Measurements from ENCODE around the gene CSRNP3. TPM values are rescaled to one million over a fixed set of nuclear protein-coding genes. Genes with fewer than 3 reads are reported as not detected.
"Not testable (repeated sequence)": the region's sequence is repeated elsewhere in the genome, so short reads cannot be mapped to it uniquely, and the experiment has no call there.

Gene CSRNP3
- total RNA-seq, 1 donor from 2014 or later = 0.99 TPM

GRCh38 chr2:165587335-165587938, 117.9 kb downstream of the CSRNP3 start:
- DNase-seq (ENCODE audit: low read depth in 2 of 2) = no peak

- DNase-seq (ENCODE audit: low read depth in 2 of 2) = not testable (repeated sequence)
Measured at GRCh38 chr2:165590999-165591398, 121.5 kb downstream of the CSRNP3 start.

GRCh38 chr2:165593081-165593480, 123.6 kb downstream of the CSRNP3 start:
- DNase-seq (ENCODE audit: low read depth in 2 of 2) = no peak

- DNase-seq (ENCODE audit: low read depth in 2 of 2) = no peak
Measured at GRCh38 chr2:165594231-165594934, 124.9 kb downstream of the CSRNP3 start.

GRCh38 chr2:165594935-165595255, 125.4 kb downstream of the CSRNP3 start:
- no peak for DNase-seq (ENCODE audit: low read depth in 2 of 2)

- DNase-seq (ENCODE audit: low read depth in 2 of 2) = no peak
Measured at GRCh38 chr2:165596788-165597187, 127.3 kb downstream of the CSRNP3 start.

- DNase-seq (ENCODE audit: low read depth in 2 of 2) = no peak
Measured at GRCh38 chr2:165601065-165601830, 131.8 kb downstream of the CSRNP3 start.

- DNase-seq (ENCODE audit: low read depth in 2 of 2) = no peak
Measured at GRCh38 chr2:165601928-165602521, 132.5 kb downstream of the CSRNP3 start.

- DNase-seq (ENCODE audit: low read depth in 2 of 2) = no peak
Measured at GRCh38 chr2:165609672-165610071, 140.2 kb downstream of the CSRNP3 start.

- no peak for DNase-seq (ENCODE audit: low read depth in 2 of 2)
Measured at GRCh38 chr2:165610591-165611029, 141.1 kb downstream of the CSRNP3 start.

- no peak for DNase-seq (ENCODE audit: low read depth in 2 of 2)
Measured at GRCh38 chr2:165617741-165618481, 148.4 kb downstream of the CSRNP3 start.

- no peak for DNase-seq (ENCODE audit: low read depth in 2 of 2)
Measured at GRCh38 chr2:165618806-165619205, 149.3 kb downstream of the CSRNP3 start.

- peak; percentile 3 to 57 for DNase-seq (ENCODE audit: low read depth in 2 of 2)
Measured at GRCh38 chr2:165621086-165621560, 151.6 kb downstream of the CSRNP3 start.

- no peak for DNase-seq (ENCODE audit: low read depth in 2 of 2)
Measured at GRCh38 chr2:165623161-165623560, 153.7 kb downstream of the CSRNP3 start.

GRCh38 chr2:165623783-165624469, 154.4 kb downstream of the CSRNP3 start:
- DNase-seq (ENCODE audit: low read depth in 2 of 2) = no peak

GRCh38 chr2:165624470-165624800, 154.9 kb downstream of the CSRNP3 start:
- DNase-seq (ENCODE audit: low read depth in 2 of 2) = no peak

- peak in 1 of 2 donors; percentile 10 for DNase-seq (ENCODE audit: low read depth in 2 of 2)
Measured at GRCh38 chr2:165627470-165627869, 158.0 kb downstream of the CSRNP3 start.

GRCh38 chr2:165629776-165630175, 160.3 kb downstream of the CSRNP3 start:
- no peak for DNase-seq (ENCODE audit: low read depth in 2 of 2)

GRCh38 chr2:165630236-165630635, 160.7 kb downstream of the CSRNP3 start:
- DNase-seq (ENCODE audit: low read depth in 2 of 2) = no peak

GRCh38 chr2:165631089-165631488, 161.6 kb downstream of the CSRNP3 start:
- DNase-seq (ENCODE audit: low read depth in 2 of 2) = no peak

GRCh38 chr2:165632594-165632993, 163.1 kb downstream of the CSRNP3 start:
- no peak for DNase-seq (ENCODE audit: low read depth in 2 of 2)

Measured in lung microvascular endothelial cell (primary cell).